Tibial nerve (tissue), 4 donors: ENCODE results near the gene ZC3H8. TPM values are rescaled to one million over a fixed set of nuclear protein-coding genes. Genes with fewer than 3 reads are reported as not detected.

ENCODE experiments used
- DNase-seq, 2 donors: peaks; one replicate each; pipeline ENCODE4 v3.0.0-alpha.2; 2019; ENCODE audit warnings: low spot score in 2 of 2
- H3K27ac ChIP-seq, 4 donors: fragments of 200-600 bp; sonication (generic) in 3 of 4; one replicate each; pipeline ENCODE4 v1.5.1; 2017 to 2019; ENCODE audit warnings: mild to moderate bottlenecking in 1 of 4
- H3K27me3 ChIP-seq, 2 donors: fragments of 200-600 bp; sonication (generic) in 1 of 2; one replicate each; pipeline versions ENCODE4 v1.5.1 to v1.6.0; 2017 to 2019
- H3K36me3 ChIP-seq, 3 donors: fragments of 200-600 bp; sonication (generic); one replicate each; pipeline ENCODE4 v1.5.1; 2018 to 2019
- H3K4me1 ChIP-seq, 4 donors: fragments of 200-600 bp; sonication (generic) in 3 of 4; one replicate each; pipeline ENCODE4 v1.5.1; 2017 to 2019
- H3K4me3 ChIP-seq, 4 donors: fragments of 200-600 bp; sonication (generic) in 3 of 4; one replicate each; pipeline ENCODE4 v1.5.1; 2017 to 2019; ENCODE audit warnings: mild to moderate bottlenecking in 1 of 4, moderate library complexity in 1 of 4
- H3K9me3 ChIP-seq, 4 donors: fragments of 200-600 bp; sonication (generic) in 3 of 4; one replicate each; pipeline ENCODE4 v1.5.1; 2017 to 2019
- EP300 ChIP-seq, 2 donors: sonication (generic); formaldehyde crosslinking; IDR thresholded peaks; one replicate each; pipeline ENCODE4 v1.6.1; 2017; ENCODE audit warnings: antibody characterized with exemption in 2 of 2, mild to moderate bottlenecking in 1 of 2
- POLR2A ChIP-seq, 2 donors: fragments of 450-650 bp; IDR thresholded peaks; one replicate each; pipeline ENCODE4 v1.6.1; 2017; ENCODE audit warnings: antibody characterized with exemption in 2 of 2, mild to moderate bottlenecking in 2 of 2, moderate library complexity in 2 of 2
- WGBS, 2 donors: methylation state at CpG; one replicate each; pipeline ENCODE4 v1.1.5; 2018; 5-methylcytosine and 5-hydroxymethylcytosine counted together
- total RNA-seq, 4 donors: library from RNA; depleted of rRNA; stranded (reverse); fragments of >200 nt; gene quantifications; one replicate each; pipeline ENCODE4 v1.1.0, GENCODE V29; 2016
- TF ChIP-seq, protein P1 (sequence below), 5 experiments: fragments of 200-600 bp in 3 of 5; fragments of 450-650 bp in 2 of 5; sonication (generic) in 3 of 5; IDR thresholded peaks; one replicate each; pipeline ENCODE4 v1.5.1; 2016 to 2019; ENCODE audit warnings: antibody characterized with exemption in 5 of 5, mild to moderate bottlenecking in 3 of 5, moderate library complexity in 2 of 5

Gene ZC3H8
- total RNA-seq, 4 donors from 2014 or later = 3.5 to 81.6 (median 5.7) TPM

DNA sequence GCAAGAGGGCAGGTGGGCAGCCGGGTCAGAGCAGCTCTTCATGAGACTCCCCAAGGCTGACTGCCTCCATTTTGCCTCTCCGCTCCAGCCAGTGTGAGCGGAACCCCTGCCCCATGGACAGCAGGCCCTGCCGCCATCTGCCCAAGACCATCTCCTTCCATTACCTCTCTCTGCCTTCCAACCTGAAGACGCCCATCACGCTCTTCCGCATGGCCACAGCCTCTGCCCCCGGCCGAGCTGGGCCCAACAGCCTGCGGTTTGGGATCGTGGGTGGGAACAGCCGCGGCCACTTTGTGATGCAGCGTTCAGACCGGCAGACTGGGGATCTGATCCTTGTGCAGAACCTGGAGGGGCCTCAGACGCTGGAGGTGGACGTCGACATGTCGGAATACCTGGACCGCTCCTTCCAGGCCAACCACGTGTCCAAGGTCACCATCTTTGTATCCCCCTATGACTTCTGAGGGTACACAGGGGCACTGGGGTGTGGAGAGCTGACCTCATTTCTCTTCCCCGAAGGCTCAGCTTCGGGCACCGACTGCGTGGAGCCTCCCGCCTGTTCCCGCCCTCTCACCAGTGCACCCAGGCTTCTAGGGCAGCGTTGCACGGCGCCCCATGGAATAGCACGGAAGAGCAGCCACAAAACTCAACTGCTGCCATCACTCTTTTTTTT is 67.7 kb downstream of the ZC3H8 start:
- peaks cover 0 to 4% of the 10 kb centered on the region in 2 donors for H3K27me3 ChIP-seq
- H3K4me3 ChIP-seq = no peak overlapping the region
- H3K27ac ChIP-seq = peak overlapping the region in 1 of 4 donors; percentile 45
- 96 to 97% methylated on average over 31 of the region's 31 CpGs for WGBS, 2 donors
- TF ChIP-seq POLR2A (IDR thresholded peaks at IDR 0.05) = no peak
- no peak for TF ChIP-seq EP300 (IDR thresholded peaks at IDR 0.05)
- TF ChIP-seq, protein P1, sequence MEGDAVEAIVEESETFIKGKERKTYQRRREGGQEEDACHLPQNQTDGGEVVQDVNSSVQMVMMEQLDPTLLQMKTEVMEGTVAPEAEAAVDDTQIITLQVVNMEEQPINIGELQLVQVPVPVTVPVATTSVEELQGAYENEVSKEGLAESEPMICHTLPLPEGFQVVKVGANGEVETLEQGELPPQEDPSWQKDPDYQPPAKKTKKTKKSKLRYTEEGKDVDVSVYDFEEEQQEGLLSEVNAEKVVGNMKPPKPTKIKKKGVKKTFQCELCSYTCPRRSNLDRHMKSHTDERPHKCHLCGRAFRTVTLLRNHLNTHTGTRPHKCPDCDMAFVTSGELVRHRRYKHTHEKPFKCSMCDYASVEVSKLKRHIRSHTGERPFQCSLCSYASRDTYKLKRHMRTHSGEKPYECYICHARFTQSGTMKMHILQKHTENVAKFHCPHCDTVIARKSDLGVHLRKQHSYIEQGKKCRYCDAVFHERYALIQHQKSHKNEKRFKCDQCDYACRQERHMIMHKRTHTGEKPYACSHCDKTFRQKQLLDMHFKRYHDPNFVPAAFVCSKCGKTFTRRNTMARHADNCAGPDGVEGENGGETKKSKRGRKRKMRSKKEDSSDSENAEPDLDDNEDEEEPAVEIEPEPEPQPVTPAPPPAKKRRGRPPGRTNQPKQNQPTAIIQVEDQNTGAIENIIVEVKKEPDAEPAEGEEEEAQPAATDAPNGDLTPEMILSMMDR (IDR thresholded peaks at IDR 0.05) = no peak
- no peak for DNase-seq
- no peaks in the 10 kb centered on the region for H3K4me1 ChIP-seq
- H3K9me3 ChIP-seq = peaks cover 0 to 2% (median 0%) of the 10 kb centered on the region in 4 donors
- no peaks in the 10 kb centered on the region for H3K36me3 ChIP-seq

DNA sequence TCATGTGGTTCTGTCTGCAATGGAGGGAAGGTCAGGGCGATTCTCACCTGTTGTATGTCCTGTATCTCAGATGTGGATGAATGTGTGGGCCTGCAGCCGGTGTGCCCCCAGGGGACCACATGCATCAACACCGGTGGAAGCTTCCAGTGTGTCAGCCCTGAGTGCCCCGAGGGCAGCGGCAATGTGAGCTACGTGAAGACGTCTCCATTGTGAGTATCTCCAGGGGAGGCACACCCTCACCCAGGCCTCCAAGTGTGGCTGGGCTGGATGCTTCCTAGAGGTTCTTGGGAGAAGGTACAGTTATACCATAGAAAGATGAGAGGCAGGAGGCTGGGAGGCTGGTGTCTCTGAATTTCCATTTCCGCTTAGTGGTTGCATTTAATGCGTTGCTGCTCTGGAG is 69.7 kb downstream of the ZC3H8 start:
- Histone ChIP-seq H3K9me3 (peaks cover 0 to 11% (median 0%) of the 10 kb centered on the region in 4 donors), H3K36me3 (no peaks in the 10 kb centered on the region), H3K4me3 (no peak overlapping the region), H3K27me3 (peaks cover 0 to 17% of the 10 kb centered on the region in 2 donors), H3K27ac (no peak overlapping the region), H3K4me1 (peaks cover 0 to 3% (median 0%) of the 10 kb centered on the region in 4 donors)
- DNase-seq = no peak
- 82 to 88% methylated on average over 9 of the region's 9 CpGs for WGBS, 2 donors
- TF ChIP-seq EP300 (IDR thresholded peaks at IDR 0.05) (no peak), POLR2A (IDR thresholded peaks at IDR 0.05) (no peak)
- TF ChIP-seq, protein P1 (IDR thresholded peaks at IDR 0.05) = no peak

DNA sequence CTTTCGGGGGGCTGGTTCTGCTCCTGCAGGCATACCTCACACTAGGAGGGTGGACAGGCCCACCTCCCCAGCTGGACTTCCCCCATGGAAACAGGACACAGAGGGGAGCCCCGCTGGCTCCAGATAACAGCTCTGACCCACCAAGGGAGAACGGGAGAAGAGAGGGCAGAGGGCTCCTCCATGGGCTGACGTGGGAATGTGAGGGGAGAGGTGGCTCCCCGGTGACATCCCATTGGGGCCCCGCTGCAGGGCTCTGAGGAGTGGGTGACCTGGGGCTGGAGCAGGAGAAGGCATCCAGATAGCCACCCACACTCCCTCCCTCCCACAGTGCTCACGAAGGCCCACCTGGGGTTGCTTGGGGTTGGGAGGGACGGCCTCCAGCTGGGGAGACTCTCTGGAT is 70.7 kb downstream of the ZC3H8 start:
- no peak for DNase-seq
- H3K27ac ChIP-seq = no peak overlapping the region

DNA sequence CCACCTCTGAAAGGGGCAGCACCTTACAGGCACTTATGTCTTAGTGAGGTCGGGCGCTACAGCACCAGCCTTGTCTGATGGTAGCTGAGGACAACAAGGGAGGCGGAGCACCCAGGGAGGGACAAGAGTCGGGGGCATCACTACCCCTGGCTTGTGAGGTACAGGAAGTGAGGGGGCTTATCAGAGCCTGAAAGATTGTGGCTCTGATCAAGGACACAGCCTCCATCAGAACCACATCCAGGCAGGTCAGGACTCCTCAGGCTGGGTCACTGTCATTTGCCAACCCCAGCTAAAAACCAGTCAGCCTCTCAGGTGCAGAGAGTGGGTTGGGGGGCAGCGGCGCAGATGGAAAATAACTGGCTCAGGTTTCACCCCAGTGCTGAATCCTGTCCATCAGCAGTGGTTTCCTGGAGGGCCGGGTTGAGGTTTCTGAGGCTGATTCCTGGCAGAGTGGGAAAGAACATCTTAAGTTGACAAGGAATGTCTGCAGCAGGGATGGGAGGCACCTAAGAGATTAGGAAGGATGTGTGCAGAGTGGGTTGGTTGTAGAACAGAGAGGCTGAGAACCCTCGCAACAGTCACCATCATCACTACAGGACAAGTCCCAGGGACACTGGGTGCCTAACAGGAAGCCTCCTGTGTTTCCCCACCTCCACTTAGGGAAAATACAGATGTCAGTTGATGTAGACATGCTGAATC is 71.4 kb downstream of the ZC3H8 start:
- H3K4me1 ChIP-seq = peaks cover 0 to 3% (median 0%) of the 10 kb centered on the region in 4 donors
- H3K27me3 ChIP-seq = peaks cover 0 to 17% of the 10 kb centered on the region in 2 donors
- H3K27ac ChIP-seq = no peak overlapping the region
- no peaks in the 10 kb centered on the region for H3K36me3 ChIP-seq
- no peak overlapping the region for H3K4me3 ChIP-seq
- TF ChIP-seq EP300 (IDR thresholded peaks at IDR 0.05) = no peak
- no peak for TF ChIP-seq POLR2A (IDR thresholded peaks at IDR 0.05)
- TF ChIP-seq, protein P1 (IDR thresholded peaks at IDR 0.05) = no peak
- WGBS, 2 donors = 85 to 91% methylated on average over 8 of the region's 8 CpGs
- no peak for DNase-seq
- H3K9me3 ChIP-seq = peaks cover 0 to 21% (median 0%) of the 10 kb centered on the region in 4 donors

More for the DNA sequence above, 70.7 kb downstream of the ZC3H8 start:
- no peak overlapping the region for H3K4me3 ChIP-seq
- peaks cover 0 to 17% of the 10 kb centered on the region in 2 donors for H3K27me3 ChIP-seq
- H3K4me1 ChIP-seq = peaks cover 0 to 3% (median 0%) of the 10 kb centered on the region in 4 donors
- H3K36me3 ChIP-seq = no peaks in the 10 kb centered on the region
- 85 to 96% methylated on average over 7 to 8 of the region's 8 CpGs for WGBS, 2 donors
- TF ChIP-seq POLR2A (IDR thresholded peaks at IDR 0.05) (no peak), EP300 (IDR thresholded peaks at IDR 0.05) (no peak)
- TF ChIP-seq, protein P1 (IDR thresholded peaks at IDR 0.05) = no peak
- H3K9me3 ChIP-seq = peaks cover 0 to 21% (median 0%) of the 10 kb centered on the region in 4 donors

DNA sequence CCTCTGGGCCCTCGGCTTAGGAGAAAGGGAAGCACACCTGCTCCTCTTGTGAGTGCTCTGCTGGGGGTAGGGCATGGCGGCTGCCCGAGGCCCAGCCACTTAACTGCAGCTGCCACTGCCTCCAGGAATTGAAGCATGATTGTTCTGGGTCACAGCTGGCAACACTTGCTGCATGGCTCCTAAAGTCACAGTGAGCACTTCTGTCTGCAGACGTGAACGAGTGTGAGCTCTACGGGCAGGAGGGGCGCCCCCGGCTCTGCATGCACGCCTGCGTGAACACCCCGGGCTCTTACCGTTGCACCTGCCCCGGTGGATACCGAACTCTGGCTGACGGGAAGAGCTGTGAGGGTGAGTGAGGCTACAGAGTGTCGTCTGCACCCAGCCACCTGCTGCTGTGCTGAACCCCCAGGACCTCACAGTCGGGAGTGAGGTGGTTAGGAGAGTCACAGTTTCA is 72.2 kb downstream of the ZC3H8 start:
- H3K36me3 ChIP-seq = no peaks in the 10 kb centered on the region
- peaks cover 0 to 21% (median 0%) of the 10 kb centered on the region in 4 donors for H3K9me3 ChIP-seq
- H3K27ac ChIP-seq = no peak overlapping the region
- no peak overlapping the region for H3K4me3 ChIP-seq
- peaks cover 0 to 17% of the 10 kb centered on the region in 2 donors for H3K27me3 ChIP-seq
- WGBS, 2 donors = 67 to 76% methylated on average over 10 to 17 of the region's 17 CpGs
- no peak for DNase-seq
- H3K4me1 ChIP-seq = peaks cover 0 to 3% (median 0%) of the 10 kb centered on the region in 4 donors
- TF ChIP-seq, protein P1 (IDR thresholded peaks at IDR 0.05) = no peak
- TF ChIP-seq POLR2A (IDR thresholded peaks at IDR 0.05) = no peak
